GM18517 (cell line): ENCODE results near the gene GORASP2.

Experiments
- ATAC-seq: cut with Tn5 transposase; IDR thresholded peaks from one replicate; pipeline ENCODE4 v1.9.1; 2021; ENCODE audit warnings: mild to moderate bottlenecking, moderate library complexity; ENCODE audit not compliant: unreplicated experiment

Gene GORASP2

GRCh38 chr2:170922634-170923494 is 6.2 kb upstream of the GORASP2 start:
- ATAC-seq, result no peak

GRCh38 chr2:170923799-170924198 is 5.3 kb upstream of the GORASP2 start:
- no peak for ATAC-seq

- no peak for ATAC-seq
These were observed 4.1 kb upstream of the GORASP2 start for GRCh38 chr2:170924969-170925368.

- no peak for ATAC-seq
These were observed 3.1 kb upstream of the GORASP2 start for GRCh38 chr2:170925923-170926322.

- ATAC-seq, result no peak
These were observed 2.2 kb upstream of the GORASP2 start for GRCh38 chr2:170926743-170927297.

GRCh38 chr2:170928036-170928823 is 823 bp upstream of the GORASP2 start:
- no peak for ATAC-seq

GRCh38 chr2:170929686-170930050 is 615 bp downstream of the GORASP2 start:
- ATAC-seq, result no peak

GRCh38 chr2:170930131-170930990 is 1.3 kb downstream of the GORASP2 start:
- peak; percentile 33 for ATAC-seq

GRCh38 chr2:170930991-170931266 is 1.9 kb downstream of the GORASP2 start:
- no peak for ATAC-seq

- no peak for ATAC-seq
These were observed 3.1 kb downstream of the GORASP2 start for GRCh38 chr2:170932166-170932565.

- ATAC-seq, result no peak
These were observed 3.9 kb downstream of the GORASP2 start for GRCh38 chr2:170932948-170933347.

- ATAC-seq, result no peak
These were observed 8.8 kb downstream of the GORASP2 start for GRCh38 chr2:170937709-170938379.

GRCh38 chr2:170940066-170940465 is 11.0 kb downstream of the GORASP2 start:
- ATAC-seq, result no peak

GRCh38 chr2:170942615-170943014 is 13.6 kb downstream of the GORASP2 start:
- ATAC-seq, result no peak

GRCh38 chr2:170943041-170943440 is 14.0 kb downstream of the GORASP2 start:
- no peak for ATAC-seq

GRCh38 chr2:170943596-170943995 is 14.5 kb downstream of the GORASP2 start:
- ATAC-seq, result no peak

GRCh38 chr2:170944545-170944944 is 15.5 kb downstream of the GORASP2 start:
- ATAC-seq, result no peak

- no peak for ATAC-seq
These were observed 20.4 kb downstream of the GORASP2 start for GRCh38 chr2:170949415-170949814.

- peak; percentile 92 for ATAC-seq
These were observed 21.2 kb downstream of the GORASP2 start for GRCh38 chr2:170950221-170950761.

- ATAC-seq, result no peak
These were observed 24.9 kb downstream of the GORASP2 start for GRCh38 chr2:170953941-170954340.
